ENCODE data around the gene LACTB. TPM values are rescaled to one million over a fixed set of nuclear protein-coding genes. Genes with fewer than 3 reads are reported as not detected.
"Not testable (repeated sequence)": the region's sequence is repeated elsewhere in the genome, so short reads cannot be mapped to it uniquely, and the experiment has no call there.

Gene LACTB
- total RNA-seq, 2 experiments from 2014 or later = 6.9 to 7.9 TPM

DNA sequence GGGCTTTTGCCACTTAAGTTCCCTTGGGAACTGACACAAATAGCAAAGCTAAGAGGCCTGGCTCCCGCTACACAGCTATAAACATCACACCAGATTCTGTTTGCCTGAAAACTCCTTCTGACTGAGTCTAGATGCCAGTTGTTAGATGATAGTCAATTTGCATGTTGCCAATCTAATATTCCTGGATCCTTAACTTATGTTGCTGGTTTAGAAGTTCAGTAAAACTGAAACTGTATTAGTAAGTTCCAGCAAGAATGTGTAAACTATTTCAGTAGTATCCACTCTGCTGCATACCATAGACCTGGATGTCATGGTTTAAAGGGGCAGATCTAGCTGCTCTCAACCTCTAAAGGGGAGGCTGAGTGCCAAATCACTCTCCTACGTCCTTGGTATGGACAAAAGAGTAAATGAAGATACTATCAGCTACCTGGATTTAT, 27.1 kb upstream of the LACTB start:
- peaks cover 2% of the 10 kb centered on the region for H3K27me3 Mint-ChIP-seq
- ChIA-PET CTCF (interaction anchor here (0.8 to 1.7 kb wide), 5 partner anchors 10 to 49 kb away, joined by 3 to 16 read pairs (median 3); no protein-coding TSS in a partner anchor), POLR2A (no interaction called here)
- H3K4me1 Mint-ChIP-seq = peaks cover 5% of the 10 kb centered on the region
- no peaks in the 10 kb centered on the region for H3K9me3 Mint-ChIP-seq
- no peak overlapping the region for H3K27ac Mint-ChIP-seq
- H3K4me3 Mint-ChIP-seq = no peak overlapping the region
- no peak for DNase-seq
- no peaks in the 10 kb centered on the region for H3K36me3 Mint-ChIP-seq (ENCODE audit: low read depth)

DNA sequence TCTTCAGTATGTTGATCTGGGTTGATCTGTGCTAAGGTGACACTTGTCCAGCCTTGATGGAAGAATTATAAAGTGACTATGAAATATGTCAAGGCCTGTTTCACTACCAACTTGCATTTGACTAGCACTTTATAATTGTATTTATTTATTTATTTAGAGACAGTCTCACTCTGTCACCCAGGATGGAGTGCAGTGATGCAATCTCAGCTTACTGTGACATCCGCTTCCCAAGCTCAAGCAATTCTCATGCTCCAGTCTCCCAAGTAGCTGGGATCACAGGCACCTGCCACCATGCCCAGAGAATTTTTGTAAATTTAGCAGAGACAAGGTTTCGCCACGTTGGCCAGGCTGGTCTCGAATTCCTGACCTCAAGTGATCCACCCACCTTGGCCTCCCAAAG, 25.5 kb upstream of the LACTB start:
- H3K36me3 Mint-ChIP-seq (ENCODE audit: low read depth) = no peaks in the 10 kb centered on the region
- ChIA-PET POLR2A (no interaction called here), CTCF (interaction anchor here (1.0 kb wide), 1 partner anchor 48 kb away, joined by 3 read pairs; no protein-coding TSS in a partner anchor)
- H3K9me3 Mint-ChIP-seq = no peaks in the 10 kb centered on the region
- H3K27ac Mint-ChIP-seq = no peak overlapping the region
- peaks cover 2% of the 10 kb centered on the region for H3K27me3 Mint-ChIP-seq
- no peak for DNase-seq
- no peak overlapping the region for H3K4me3 Mint-ChIP-seq
- H3K4me1 Mint-ChIP-seq = peaks cover 5% of the 10 kb centered on the region

DNA sequence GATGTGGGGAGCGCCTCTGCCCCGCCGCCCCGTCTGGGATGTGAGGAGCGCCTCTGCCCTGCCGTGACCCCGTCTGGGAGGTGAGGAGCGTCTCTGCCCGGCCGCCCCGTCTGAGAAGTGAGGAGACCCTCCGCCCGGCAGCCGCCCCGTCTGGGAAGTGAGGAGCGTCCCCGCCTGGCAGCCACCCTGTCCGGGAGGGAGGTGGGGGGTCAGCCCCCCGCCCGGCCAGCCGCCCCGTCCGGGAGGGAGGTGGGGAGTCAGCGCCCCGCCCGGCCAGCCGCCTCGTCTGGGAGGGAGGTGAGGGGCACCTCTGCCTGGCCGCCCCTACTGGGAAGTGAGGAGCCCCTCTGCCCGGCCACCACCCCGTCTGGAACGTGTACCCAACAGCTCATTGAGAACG, 22.8 kb upstream of the LACTB start:
- H3K4me3 Mint-ChIP-seq; POLR2A ChIA-PET; H3K27me3 Mint-ChIP-seq; CTCF ChIA-PET; DNase-seq; H3K9me3 Mint-ChIP-seq; H3K4me1 Mint-ChIP-seq; H3K27ac Mint-ChIP-seq; H3K36me3 Mint-ChIP-seq (ENCODE audit: low read depth): not testable (repeated sequence)

DNA sequence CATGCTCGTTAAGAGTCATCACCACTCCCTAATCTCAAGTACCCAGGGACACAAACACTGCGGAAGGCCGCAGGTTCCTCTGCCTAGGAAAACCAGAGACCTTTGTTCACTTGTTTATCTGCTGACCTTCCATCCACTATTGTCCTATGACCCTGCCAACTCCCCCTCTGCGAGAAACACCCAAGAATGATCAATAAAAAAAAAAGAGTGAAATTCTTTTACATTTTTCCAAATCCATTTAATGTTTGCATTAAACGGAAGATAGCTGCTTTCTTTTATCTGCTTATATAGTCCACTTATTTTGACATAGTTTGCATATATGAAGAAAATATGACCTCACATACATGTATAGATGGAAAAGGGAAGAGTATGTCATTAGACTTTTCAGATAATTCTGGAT, 22.1 kb upstream of the LACTB start:
- POLR2A ChIA-PET; H3K4me3 Mint-ChIP-seq; H3K27ac Mint-ChIP-seq; DNase-seq; H3K9me3 Mint-ChIP-seq; H3K36me3 Mint-ChIP-seq (ENCODE audit: low read depth); H3K27me3 Mint-ChIP-seq; H3K4me1 Mint-ChIP-seq: not testable (repeated sequence)
- CTCF ChIA-PET = interaction anchor here (0.6 kb wide), 1 partner anchor 42 kb away, joined by 4 read pairs; no protein-coding TSS in a partner anchor

DNA sequence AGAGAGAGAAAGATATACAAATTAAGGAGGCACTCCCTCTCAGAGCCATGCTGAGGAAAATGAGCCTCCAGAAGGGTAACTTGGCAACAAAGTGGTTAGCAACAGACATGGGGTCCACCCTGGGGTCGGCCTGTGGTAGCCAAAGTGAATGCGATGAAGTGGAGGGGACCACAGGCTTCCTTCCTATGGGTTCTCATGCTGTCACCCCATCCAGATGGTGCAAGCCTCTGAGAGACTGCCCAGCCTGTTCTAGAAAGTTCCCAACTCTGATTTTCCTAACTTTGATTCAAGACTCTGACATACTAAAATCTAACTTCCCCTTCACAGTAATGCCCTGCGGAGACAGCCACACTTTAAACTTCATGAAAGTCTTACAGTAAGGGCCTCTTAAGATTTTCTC, 18.2 kb upstream of the LACTB start:
- H3K27ac Mint-ChIP-seq = no peak overlapping the region
- ChIA-PET CTCF (no interaction called here), POLR2A (no interaction called here)
- H3K4me3 Mint-ChIP-seq = no peak overlapping the region
- H3K27me3 Mint-ChIP-seq = peaks cover 5% of the 10 kb centered on the region
- H3K9me3 Mint-ChIP-seq = no peaks in the 10 kb centered on the region
- H3K36me3 Mint-ChIP-seq (ENCODE audit: low read depth) = no peaks in the 10 kb centered on the region
- no peaks in the 10 kb centered on the region for H3K4me1 Mint-ChIP-seq
- no peak for DNase-seq

DNA sequence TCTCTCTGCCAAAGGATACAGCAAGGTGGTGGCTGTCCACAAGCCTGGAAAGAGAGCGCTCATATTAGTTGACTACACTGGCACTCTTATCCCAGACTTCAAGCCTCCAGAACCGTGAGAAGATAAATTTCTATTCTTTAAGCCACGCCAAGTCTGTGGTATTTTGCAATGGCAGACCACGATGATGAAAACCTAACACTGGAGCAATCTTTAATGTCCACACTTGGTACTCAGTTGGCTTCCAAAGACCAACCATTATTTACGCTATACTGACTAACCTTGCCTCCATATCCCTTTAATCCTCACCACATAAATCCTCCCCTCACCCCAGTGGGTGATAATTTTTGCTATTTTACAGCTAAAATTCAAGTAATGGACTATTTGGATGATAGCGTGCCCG, 16.9 kb upstream of the LACTB start:
- CTCF ChIA-PET = no interaction called here
- H3K27me3 Mint-ChIP-seq = peaks cover 5% of the 10 kb centered on the region
- no peaks in the 10 kb centered on the region for H3K9me3 Mint-ChIP-seq
- POLR2A ChIA-PET = no interaction called here
- H3K4me1 Mint-ChIP-seq = no peaks in the 10 kb centered on the region
- H3K27ac Mint-ChIP-seq = no peak overlapping the region
- DNase-seq = no peak
- H3K4me3 Mint-ChIP-seq = no peak overlapping the region
- H3K36me3 Mint-ChIP-seq (ENCODE audit: low read depth) = no peaks in the 10 kb centered on the region

DNA sequence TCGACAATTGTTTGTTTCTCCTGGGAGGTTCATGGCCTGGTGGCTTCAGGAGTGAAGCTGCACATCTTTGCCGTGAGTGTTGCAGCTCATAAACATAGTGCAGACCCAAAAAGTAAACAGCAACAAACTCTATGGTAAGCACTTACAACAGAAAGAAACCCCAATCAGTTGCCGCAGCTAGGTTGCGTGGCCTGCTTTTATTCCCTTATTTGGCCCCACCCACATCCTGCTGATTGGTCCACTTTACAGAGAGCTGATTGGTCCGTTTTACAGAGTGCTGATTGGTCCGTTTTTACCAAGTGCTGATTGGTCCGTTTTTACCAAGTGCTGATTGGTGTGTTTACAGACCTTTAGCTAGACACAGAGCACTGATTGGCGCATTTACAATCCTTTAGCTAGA, 16.3 kb upstream of the LACTB start:
- H3K9me3 Mint-ChIP-seq; POLR2A ChIA-PET; H3K4me1 Mint-ChIP-seq; H3K27ac Mint-ChIP-seq; DNase-seq; H3K36me3 Mint-ChIP-seq (ENCODE audit: low read depth); H3K27me3 Mint-ChIP-seq; H3K4me3 Mint-ChIP-seq: not testable (repeated sequence)
- CTCF ChIA-PET = interaction anchor here (0.6 kb wide), 1 partner anchor 57 kb away, joined by 3 read pairs; no protein-coding TSS in a partner anchor

DNA sequence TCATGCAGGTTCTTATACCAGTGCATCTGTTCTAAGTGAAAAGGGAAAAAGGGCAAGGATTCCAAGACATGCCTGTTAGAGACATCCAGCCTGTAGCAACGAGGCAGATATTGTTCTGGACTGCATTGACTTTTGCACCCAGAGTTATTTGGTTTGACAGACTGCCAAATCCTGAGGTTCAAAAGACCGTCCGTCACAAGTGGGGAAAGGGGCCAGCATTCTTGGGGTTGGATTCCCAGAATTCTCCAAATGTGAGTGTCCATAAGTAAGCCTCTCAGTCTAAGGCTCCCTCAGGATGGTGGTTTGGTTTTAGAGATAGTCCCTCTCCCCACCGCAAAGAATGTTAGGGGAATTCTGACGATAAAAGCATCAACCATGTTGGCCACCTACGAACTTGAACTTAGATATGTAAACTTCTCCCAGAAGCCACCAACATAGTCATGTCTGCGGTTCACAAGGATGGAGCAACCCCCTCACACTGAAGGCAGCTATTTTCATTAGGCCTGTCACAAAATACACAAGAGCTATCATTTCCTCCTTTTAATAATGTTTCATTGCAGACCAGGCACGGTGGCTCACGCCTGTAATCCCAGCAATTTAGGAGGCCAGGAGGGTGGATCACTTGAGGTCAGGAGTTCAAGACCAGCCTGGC, 13.6 kb upstream of the LACTB start:
- Mint-ChIP-seq H3K9me3 (no peaks in the 10 kb centered on the region), H3K27me3 (peaks cover 5% of the 10 kb centered on the region), H3K36me3 (ENCODE audit: low read depth) (no peaks in the 10 kb centered on the region), H3K4me1 (no peaks in the 10 kb centered on the region), H3K4me3 (no peak overlapping the region), H3K27ac (no peak overlapping the region)
- CTCF ChIA-PET = interaction anchor here (0.6 to 1.2 kb wide), 2 partner anchors 7 to 60 kb away, joined by 3 to 4 read pairs; no protein-coding TSS in a partner anchor
- POLR2A ChIA-PET = no interaction called here
- DNase-seq = no peak

DNA sequence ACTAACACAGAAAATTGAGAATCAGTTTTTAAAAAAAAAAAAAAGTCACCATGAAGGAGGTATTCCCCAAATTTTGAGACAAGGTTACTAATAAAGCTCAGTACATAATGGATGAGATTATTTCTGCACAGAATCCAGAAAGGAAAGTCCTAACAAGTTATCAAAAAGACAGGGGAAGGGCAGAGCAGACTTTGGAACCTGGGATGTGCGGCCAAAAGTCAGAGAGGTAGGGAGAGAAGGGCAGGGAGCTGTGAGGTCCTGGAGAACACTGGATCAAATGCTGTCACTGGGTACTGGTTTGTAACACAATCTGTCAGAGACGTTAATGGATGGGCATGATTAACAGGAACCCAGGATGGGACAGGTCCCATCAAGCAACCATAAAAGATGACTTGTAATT, 12.2 kb upstream of the LACTB start:
- ChIA-PET POLR2A (no interaction called here), CTCF (interaction anchor here (0.6 kb wide), 1 partner anchor 1576 kb away, joined by 3 read pairs; no protein-coding TSS in a partner anchor)
- H3K36me3 Mint-ChIP-seq (ENCODE audit: low read depth) = no peaks in the 10 kb centered on the region
- no peak overlapping the region for H3K4me3 Mint-ChIP-seq
- H3K27ac Mint-ChIP-seq = no peak overlapping the region
- no peaks in the 10 kb centered on the region for H3K9me3 Mint-ChIP-seq
- DNase-seq = no peak
- no peaks in the 10 kb centered on the region for H3K4me1 Mint-ChIP-seq
- H3K27me3 Mint-ChIP-seq = peaks cover 2% of the 10 kb centered on the region

DNA sequence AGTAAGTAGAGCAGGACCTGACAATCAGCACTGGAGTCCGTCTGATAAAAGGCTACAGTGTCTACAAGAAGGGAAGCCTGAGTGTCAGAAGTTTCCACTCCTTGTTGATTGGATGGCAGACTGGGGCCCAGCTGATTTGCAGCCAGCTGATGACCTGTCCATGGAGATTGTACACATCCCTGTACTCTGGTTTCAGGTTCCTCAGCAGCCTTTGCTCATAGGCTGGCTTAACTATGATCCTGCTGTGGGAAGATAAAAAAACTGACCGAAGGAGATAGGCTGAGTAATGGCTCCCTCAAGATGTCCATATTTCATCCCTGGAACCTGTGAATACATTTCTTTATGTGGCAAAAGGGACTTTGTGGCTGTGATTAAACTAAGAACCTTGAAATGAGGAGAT, 11.7 kb upstream of the LACTB start:
- Mint-ChIP-seq H3K27ac (no peak overlapping the region), H3K4me1 (no peaks in the 10 kb centered on the region), H3K36me3 (ENCODE audit: low read depth) (no peaks in the 10 kb centered on the region), H3K4me3 (no peak overlapping the region), H3K9me3 (no peaks in the 10 kb centered on the region), H3K27me3 (no peaks in the 10 kb centered on the region)
- POLR2A ChIA-PET = no interaction called here
- no peak for DNase-seq
- CTCF ChIA-PET = interaction anchor here (0.6 kb wide), 1 partner anchor 1575 kb away, joined by 3 read pairs; no protein-coding TSS in a partner anchor

DNA sequence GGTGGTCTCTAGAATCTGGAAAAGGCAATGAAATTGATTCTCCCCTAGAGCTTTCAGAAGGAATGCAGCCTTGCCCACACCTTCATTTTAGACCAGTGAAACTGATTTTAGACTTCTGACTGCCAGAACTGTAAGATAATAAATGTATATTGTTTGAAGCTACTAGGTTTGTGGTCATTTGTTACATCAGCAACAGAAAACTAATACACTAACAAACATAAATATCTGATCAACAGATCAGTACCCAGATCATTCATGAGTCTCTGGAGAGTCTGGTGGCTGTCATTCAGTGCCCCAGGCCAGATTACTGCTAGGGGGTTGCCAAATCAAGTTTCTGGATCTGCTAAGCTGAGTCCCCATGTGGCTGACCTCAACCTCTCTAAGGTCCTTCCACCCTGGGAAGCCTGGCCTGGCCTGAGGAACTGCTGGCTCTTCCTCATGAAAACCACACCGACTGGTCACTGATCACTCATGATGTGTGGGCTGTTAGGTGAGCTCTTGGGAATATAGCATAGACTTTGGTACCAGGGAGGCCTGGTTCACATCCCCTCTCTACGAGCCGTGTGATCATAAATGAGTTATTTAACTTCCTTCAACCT, 11.1 kb upstream of the LACTB start:
- Mint-ChIP-seq H3K27ac (no peak overlapping the region), H3K4me1 (no peaks in the 10 kb centered on the region), H3K4me3 (no peak overlapping the region), H3K27me3 (no peaks in the 10 kb centered on the region), H3K36me3 (ENCODE audit: low read depth) (no peaks in the 10 kb centered on the region), H3K9me3 (no peaks in the 10 kb centered on the region)
- ChIA-PET POLR2A (no interaction called here), CTCF (interaction anchor here (1.4 kb wide), 1 partner anchor 82 kb away, joined by 3 read pairs; no protein-coding TSS in a partner anchor)
- no peak for DNase-seq

DNA sequence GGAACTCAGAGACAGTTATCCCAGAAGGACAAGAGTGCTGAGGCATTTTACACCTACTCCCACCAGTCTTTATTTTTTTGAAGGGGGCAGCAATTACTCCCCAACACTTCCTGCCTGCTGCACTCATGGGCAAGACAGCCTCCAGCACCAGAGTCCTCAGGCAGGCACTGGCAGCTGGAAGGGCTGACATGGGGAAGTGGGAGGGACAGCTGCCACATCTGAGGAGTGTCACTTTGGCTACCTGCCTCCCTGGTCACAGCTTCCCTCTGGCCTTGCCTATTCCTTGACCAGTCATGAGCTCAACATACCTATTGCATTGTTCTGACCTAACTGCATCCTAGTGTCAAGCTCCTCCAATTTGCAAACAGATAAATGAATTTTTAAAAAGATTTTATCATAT, 10.2 kb upstream of the LACTB start:
- no peak for DNase-seq
- POLR2A ChIA-PET = no interaction called here
- H3K9me3 Mint-ChIP-seq = no peaks in the 10 kb centered on the region
- no peak overlapping the region for H3K27ac Mint-ChIP-seq
- H3K4me3 Mint-ChIP-seq = no peak overlapping the region
- H3K4me1 Mint-ChIP-seq = no peaks in the 10 kb centered on the region
- no peaks in the 10 kb centered on the region for H3K36me3 Mint-ChIP-seq (ENCODE audit: low read depth)
- H3K27me3 Mint-ChIP-seq = no peaks in the 10 kb centered on the region
- CTCF ChIA-PET = interaction anchor here (1.4 kb wide), 1 partner anchor 81 kb away, joined by 3 read pairs; no protein-coding TSS in a partner anchor

DNA sequence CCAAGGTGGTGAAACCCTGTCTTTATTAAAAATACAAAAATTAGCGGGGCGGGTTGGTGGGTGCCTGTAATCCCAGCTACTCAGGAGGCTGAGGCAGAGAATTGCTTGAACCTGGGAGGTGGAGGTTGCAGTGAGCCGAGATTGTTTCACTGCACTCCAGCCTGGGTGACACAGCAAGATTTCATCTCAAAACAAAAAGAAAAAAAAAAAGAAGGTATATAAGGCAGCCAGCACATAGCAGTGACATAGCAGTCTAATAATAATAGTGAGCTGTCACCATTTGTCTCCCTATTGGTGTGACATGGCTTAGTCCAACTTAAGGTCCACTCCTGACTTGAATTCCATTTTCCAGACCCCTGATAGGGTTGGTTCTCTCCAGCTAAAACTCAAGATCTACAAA, 8.8 kb upstream of the LACTB start:
- ChIA-PET CTCF (no interaction called here), POLR2A (no interaction called here)
- no peak for DNase-seq
- H3K9me3 Mint-ChIP-seq = no peaks in the 10 kb centered on the region
- no peak overlapping the region for H3K4me3 Mint-ChIP-seq
- no peak overlapping the region for H3K27ac Mint-ChIP-seq
- H3K36me3 Mint-ChIP-seq (ENCODE audit: low read depth) = no peaks in the 10 kb centered on the region
- no peaks in the 10 kb centered on the region for H3K27me3 Mint-ChIP-seq
- no peaks in the 10 kb centered on the region for H3K4me1 Mint-ChIP-seq

DNA sequence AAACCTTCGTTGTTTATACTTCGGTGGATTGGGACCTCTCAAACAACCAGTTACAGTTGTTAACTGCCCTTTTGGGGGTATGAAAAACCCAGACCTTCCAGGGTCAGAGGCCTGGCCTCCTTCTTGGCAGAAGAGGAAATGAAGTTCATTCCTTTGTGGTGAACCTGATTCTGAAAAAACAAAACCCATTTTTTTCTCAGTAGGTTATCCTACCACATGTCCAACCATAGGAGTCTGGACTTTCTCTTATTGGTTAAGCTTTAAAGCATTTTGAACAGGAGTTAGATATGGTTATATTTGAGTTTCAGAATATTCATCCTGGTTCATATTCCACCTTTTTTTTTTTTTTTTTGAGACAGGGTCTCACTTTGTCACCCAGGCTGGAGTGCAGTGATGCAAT, 7.2 kb upstream of the LACTB start:
- POLR2A ChIA-PET = no interaction called here
- DNase-seq = no peak
- CTCF ChIA-PET = interaction anchor here (0.7 to 0.8 kb wide), 2 partner anchors 20 to 46 kb away, joined by 3 read pairs; no protein-coding TSS in a partner anchor
- H3K36me3 Mint-ChIP-seq (ENCODE audit: low read depth) = peaks cover 3% of the 10 kb centered on the region
- H3K4me3 Mint-ChIP-seq = no peak overlapping the region
- no peaks in the 10 kb centered on the region for H3K27me3 Mint-ChIP-seq
- H3K9me3 Mint-ChIP-seq = peaks cover 6% of the 10 kb centered on the region
- no peaks in the 10 kb centered on the region for H3K4me1 Mint-ChIP-seq
- H3K27ac Mint-ChIP-seq = no peak overlapping the region

Data from activated CD4-positive, alpha-beta T cell treated with anti-CD3 and anti-CD28 coated beads, Interleukin-2, amount 10 ng/mL, durations not matched to agents 7 days and 5 days (primary cell).